Measurements from ENCODE around the gene NDUFV3. TPM values are rescaled to one million over a fixed set of nuclear protein-coding genes. Genes with fewer than 3 reads are reported as not detected.
"Not testable (repeated sequence)": the region's sequence is repeated elsewhere in the genome, so short reads cannot be mapped to it uniquely, and the experiment has no call there.

Gene NDUFV3
- 10 to 100 TPM; 32.9 to 54.0 TPM for total RNA-seq

GRCh38 chr21:42892931-42893755, at the start of gene NDUFV3:
NDUFV3 (plus strand) TSS chr21:42893309; CDS start chr21:42893334, 25 bp downstream.
- ATAC-seq (peak; percentile 96 to 98), DNase-seq (ENCODE audit: low spot score) (peak; percentile 99)
- Mint-ChIP-seq H3K27ac (peak within 1 kb of the TSS; percentile 84), H3K4me3 (peak within 1 kb of the TSS; percentile 93), H3K36me3 (peaks cover 2% of the 10 kb centered on the region), H3K27me3 (no peaks in the 10 kb centered on the region), H3K9me3 (no peaks in the 10 kb centered on the region), H3K4me1 (ENCODE audit: low read depth in 2 of 2) (peaks cover 7 to 11% of the 10 kb centered on the region in 2 donors)

- ATAC-seq (no peak), DNase-seq (ENCODE audit: low spot score) (no peak)
- Mint-ChIP-seq H3K4me3 (no peak overlapping the region), H3K27me3 (no peaks in the 10 kb centered on the region), H3K4me1 (ENCODE audit: low read depth in 2 of 2) (peaks cover 7 to 11% of the 10 kb centered on the region in 2 donors), H3K36me3 (peaks cover 25% of the 10 kb centered on the region), H3K9me3 (no peaks in the 10 kb centered on the region), H3K27ac (no peak overlapping the region)
Measured at GRCh38 chr21:42844411-42845113, 48.5 kb upstream of the NDUFV3 start.

- DNase-seq (ENCODE audit: low spot score): no peak
- no peak overlapping the region for H3K27ac Mint-ChIP-seq
- peaks cover 7 to 12% of the 10 kb centered on the region in 2 donors for H3K4me1 Mint-ChIP-seq (ENCODE audit: low read depth in 2 of 2)
- H3K9me3 Mint-ChIP-seq: no peaks in the 10 kb centered on the region
- no peaks in the 10 kb centered on the region for H3K27me3 Mint-ChIP-seq
- H3K4me3 Mint-ChIP-seq: no peak overlapping the region
- H3K36me3 Mint-ChIP-seq: peaks cover 25% of the 10 kb centered on the region
- no peak for ATAC-seq
Measured at GRCh38 chr21:42845296-42845965, 47.7 kb upstream of the NDUFV3 start.

- DNase-seq (ENCODE audit: low spot score) (no peak), ATAC-seq (no peak)
- H3K9me3 Mint-ChIP-seq: no peaks in the 10 kb centered on the region
- peaks cover 25% of the 10 kb centered on the region for H3K36me3 Mint-ChIP-seq
- no peak overlapping the region for H3K27ac Mint-ChIP-seq
- H3K27me3 Mint-ChIP-seq: no peaks in the 10 kb centered on the region
- H3K4me1 Mint-ChIP-seq (ENCODE audit: low read depth in 2 of 2): peaks cover 7 to 16% of the 10 kb centered on the region in 2 donors
- no peak overlapping the region for H3K4me3 Mint-ChIP-seq
Measured at GRCh38 chr21:42846221-42846620, 46.9 kb upstream of the NDUFV3 start.

- Mint-ChIP-seq H3K27ac (no peak overlapping the region), H3K36me3 (peaks cover 25% of the 10 kb centered on the region), H3K9me3 (no peaks in the 10 kb centered on the region), H3K4me3 (no peak overlapping the region), H3K27me3 (no peaks in the 10 kb centered on the region), H3K4me1 (ENCODE audit: low read depth in 2 of 2) (peaks cover 7 to 16% of the 10 kb centered on the region in 2 donors)
- DNase-seq (ENCODE audit: low spot score): no peak
- no peak for ATAC-seq
Measured at GRCh38 chr21:42847051-42847707, 45.9 kb upstream of the NDUFV3 start.

- H3K36me3 Mint-ChIP-seq: peaks cover 24% of the 10 kb centered on the region
- ATAC-seq (no peak), DNase-seq (ENCODE audit: low spot score) (no peak)
- H3K9me3 Mint-ChIP-seq: no peaks in the 10 kb centered on the region
- no peak overlapping the region for H3K4me3 Mint-ChIP-seq
- H3K27ac Mint-ChIP-seq: no peak overlapping the region
- peaks cover 7 to 16% of the 10 kb centered on the region in 2 donors for H3K4me1 Mint-ChIP-seq (ENCODE audit: low read depth in 2 of 2)
- H3K27me3 Mint-ChIP-seq: no peaks in the 10 kb centered on the region
Measured at GRCh38 chr21:42847726-42848125, 45.4 kb upstream of the NDUFV3 start.

- Mint-ChIP-seq H3K4me1 (ENCODE audit: low read depth in 2 of 2) (peaks cover 7 to 16% of the 10 kb centered on the region in 2 donors), H3K36me3 (peaks cover 20% of the 10 kb centered on the region)
- not testable (repeated sequence) for H3K9me3 Mint-ChIP-seq; H3K27me3 Mint-ChIP-seq; H3K4me3 Mint-ChIP-seq; ATAC-seq; DNase-seq (ENCODE audit: low spot score); H3K27ac Mint-ChIP-seq
Measured at GRCh38 chr21:42848144-42848931, 44.8 kb upstream of the NDUFV3 start.

GRCh38 chr21:42848932-42849758, 44.0 kb upstream of the NDUFV3 start:
- H3K4me1 Mint-ChIP-seq (ENCODE audit: low read depth in 2 of 2): peaks cover 7 to 16% of the 10 kb centered on the region in 2 donors
- no peaks in the 10 kb centered on the region for H3K27me3 Mint-ChIP-seq
- H3K36me3 Mint-ChIP-seq: peaks cover 16% of the 10 kb centered on the region
- ATAC-seq (no peak), DNase-seq (ENCODE audit: low spot score) (no peak)
- H3K9me3 Mint-ChIP-seq: no peaks in the 10 kb centered on the region
- no peak overlapping the region for H3K4me3 Mint-ChIP-seq
- H3K27ac Mint-ChIP-seq: peak overlapping the region in 1 of 2 donors; percentile 16

GRCh38 chr21:42849759-42850412, 43.2 kb upstream of the NDUFV3 start:
- no peak for ATAC-seq
- Mint-ChIP-seq H3K36me3 (peaks cover 13% of the 10 kb centered on the region), H3K27me3 (no peaks in the 10 kb centered on the region), H3K4me3 (no peak overlapping the region), H3K27ac (no peak overlapping the region), H3K4me1 (ENCODE audit: low read depth in 2 of 2) (peaks cover 7 to 16% of the 10 kb centered on the region in 2 donors), H3K9me3 (no peaks in the 10 kb centered on the region)
- DNase-seq (ENCODE audit: low spot score): no peak

GRCh38 chr21:42850463-42850862, 42.6 kb upstream of the NDUFV3 start:
- Mint-ChIP-seq H3K9me3 (no peaks in the 10 kb centered on the region), H3K27ac (no peak overlapping the region), H3K27me3 (no peaks in the 10 kb centered on the region), H3K4me3 (no peak overlapping the region), H3K4me1 (ENCODE audit: low read depth in 2 of 2) (peaks cover 7 to 16% of the 10 kb centered on the region in 2 donors), H3K36me3 (peaks cover 13% of the 10 kb centered on the region)
- ATAC-seq (peak in 1 of 2 donors; percentile 3), DNase-seq (ENCODE audit: low spot score) (no peak)

- peak; percentile 60 for DNase-seq (ENCODE audit: low spot score)
- Mint-ChIP-seq H3K9me3 (no peaks in the 10 kb centered on the region), H3K36me3 (peaks cover 13% of the 10 kb centered on the region), H3K4me1 (ENCODE audit: low read depth in 2 of 2) (peaks cover 7 to 16% of the 10 kb centered on the region in 2 donors), H3K4me3 (no peak overlapping the region), H3K27me3 (no peaks in the 10 kb centered on the region), H3K27ac (no peak overlapping the region)
- peak; percentile 53 for ATAC-seq
Measured at GRCh38 chr21:42850866-42851391, 42.2 kb upstream of the NDUFV3 start.
